Esophagus (tissue), 2 donors: ENCODE results near the gene ZNF433. TPM values are rescaled to one million over a fixed set of nuclear protein-coding genes. Genes with fewer than 3 reads are reported as not detected.
"Not testable (repeated sequence)": the region's sequence is repeated elsewhere in the genome, so short reads cannot be mapped to it uniquely, and the experiment has no call there.

Source experiments
- H3K27ac ChIP-seq, 2 donors: one replicate each; pipeline ENCODE4 v1.5.1; 2013; ENCODE audit warnings: low read depth in 2 of 2, mild to moderate bottlenecking in 2 of 2, inconsistent platforms in 1 of 2, low read length in 1 of 2, moderate library complexity in 1 of 2
- H3K27me3 ChIP-seq, 2 donors: one replicate each; pipeline ENCODE4 v1.6.1; 2013; ENCODE audit warnings: low read length in 2 of 2, control low read depth in 1 of 2, mild to moderate bottlenecking in 1 of 2; ENCODE audit not compliant: insufficient read depth in 2 of 2, control insufficient read depth in 1 of 2
- H3K36me3 ChIP-seq, 2 donors: one replicate each; pipeline ENCODE4 v1.6.1; 2013; ENCODE audit warnings: low read length in 1 of 2; ENCODE audit not compliant: control insufficient read depth in 2 of 2, insufficient read depth in 2 of 2
- H3K4me1 ChIP-seq, 2 donors: one replicate each; pipeline ENCODE4 v1.6.1; 2013; ENCODE audit warnings: low read length in 1 of 2; ENCODE audit not compliant: control insufficient read depth in 2 of 2, insufficient read depth in 2 of 2
- H3K4me3 ChIP-seq, 2 donors: one replicate each; pipeline ENCODE4 v1.5.1; 2013; ENCODE audit warnings: low read length in 2 of 2, mild to moderate bottlenecking in 2 of 2, low read depth in 1 of 2, moderate library complexity in 1 of 2
- H3K9me3 ChIP-seq, 2 donors: one replicate each; pipeline ENCODE4 v1.6.1; 2013; ENCODE audit warnings: mild to moderate bottlenecking in 2 of 2, low read depth in 1 of 2, low read length in 1 of 2, moderate library complexity in 1 of 2; ENCODE audit not compliant: control insufficient read depth in 2 of 2, insufficient read depth in 1 of 2
- WGBS, 2 donors: extraction: QIAGEN DNeasy Blood & Tissue Kit; methylation state at CpG; one replicate each; pipeline ENCODE4 v1.1.7; 2013; 5-methylcytosine and 5-hydroxymethylcytosine counted together
- polyA plus RNA-seq, 2 donors: library from polyadenylated mRNA; stranded (reverse); fragments of 200-250 nt; gene quantifications; one replicate each; pipeline ENCODE4 v1.2.3, GENCODE V29; 2013
- donor health status: healthy with polysubstance abuse.
- donor health status: Bipolar disorder and iron deficiency.

Gene ZNF433
- polyA plus RNA-seq, 2 donors = 5.0 to 7.3 TPM

DNA sequence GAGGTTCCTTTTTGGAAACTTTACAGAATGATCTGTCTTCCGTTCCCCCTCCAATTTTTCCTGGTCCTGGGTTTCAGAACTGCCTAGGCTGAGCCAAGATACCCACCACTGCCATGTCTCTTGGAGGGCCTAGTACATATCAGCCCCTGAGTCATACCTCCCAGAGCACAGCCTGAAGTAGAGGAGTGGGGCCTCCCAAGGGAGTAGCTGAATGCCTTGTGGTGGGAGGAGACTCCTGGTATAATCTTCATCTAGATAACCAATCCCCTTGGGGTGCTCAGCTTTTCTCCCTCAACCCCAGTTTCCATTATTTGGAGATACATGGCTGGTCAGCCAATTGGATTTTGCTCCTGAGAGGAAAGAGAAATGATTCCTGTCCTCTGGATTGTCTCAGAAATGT lies 40.3 kb downstream of the ZNF433 start:
- Histone ChIP-seq H3K4me1 (no peaks in the 10 kb centered on the region), H3K27ac (no peak overlapping the region), H3K36me3 (peaks cover 0 to 2% of the 10 kb centered on the region in 2 donors), H3K4me3 (no peak overlapping the region), H3K9me3 (peaks cover 0 to 3% of the 10 kb centered on the region in 2 donors), H3K27me3 (no peaks in the 10 kb centered on the region)
- 82% methylated on average over 1 of the region's 1 CpG for WGBS, 2 donors

DNA sequence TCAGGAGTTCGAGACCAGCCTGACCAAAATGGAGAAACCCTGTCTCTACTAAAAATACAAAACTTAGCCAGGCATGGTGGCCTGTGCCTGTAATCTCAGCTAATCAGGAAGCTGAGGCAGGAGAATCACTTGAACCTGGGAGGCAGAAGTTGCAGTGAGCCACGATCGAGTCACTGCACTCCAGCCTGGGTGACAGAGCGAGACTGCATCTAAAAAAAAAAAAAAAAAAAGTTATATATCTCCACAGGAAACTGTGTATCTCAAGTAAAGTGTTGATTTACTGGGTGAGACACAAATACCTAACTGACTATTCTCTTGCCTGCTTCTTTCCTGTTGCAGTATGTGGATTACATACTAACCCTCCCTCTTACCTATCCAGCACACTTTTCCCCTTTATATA lies 43.6 kb downstream of the ZNF433 start:
- H3K36me3 ChIP-seq, H3K27ac ChIP-seq, H3K4me1 ChIP-seq, H3K4me3 ChIP-seq, H3K27me3 ChIP-seq, H3K9me3 ChIP-seq: not testable (repeated sequence)
- WGBS, 2 donors = 70 to 80% methylated on average over 4 of the region's 4 CpGs

DNA sequence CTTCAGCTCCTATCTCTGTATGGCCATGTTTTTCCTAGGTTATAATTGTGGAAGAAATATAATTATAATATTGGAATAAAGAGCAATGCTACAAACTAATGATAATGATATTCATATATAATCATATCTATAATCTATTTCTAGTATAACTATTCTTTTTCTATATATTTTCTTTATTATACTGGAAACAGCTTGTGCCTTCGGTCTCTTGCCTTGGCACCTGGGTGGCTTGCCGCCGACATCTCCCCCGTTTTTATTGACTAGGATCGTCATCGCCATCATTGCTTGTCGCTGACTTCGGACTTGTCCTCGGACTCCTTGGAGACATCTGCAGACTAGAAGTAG lies 46.4 kb downstream of the ZNF433 start:
- 66 to 72% methylated on average over 9 of the region's 9 CpGs for WGBS, 2 donors
- Histone ChIP-seq H3K4me1 (no peaks in the 10 kb centered on the region), H3K27me3 (no peaks in the 10 kb centered on the region), H3K36me3 (no peaks in the 10 kb centered on the region), H3K9me3 (no peaks in the 10 kb centered on the region), H3K4me3 (peak overlapping the region in 1 of 2 donors; percentile 93), H3K27ac (no peak overlapping the region)

DNA sequence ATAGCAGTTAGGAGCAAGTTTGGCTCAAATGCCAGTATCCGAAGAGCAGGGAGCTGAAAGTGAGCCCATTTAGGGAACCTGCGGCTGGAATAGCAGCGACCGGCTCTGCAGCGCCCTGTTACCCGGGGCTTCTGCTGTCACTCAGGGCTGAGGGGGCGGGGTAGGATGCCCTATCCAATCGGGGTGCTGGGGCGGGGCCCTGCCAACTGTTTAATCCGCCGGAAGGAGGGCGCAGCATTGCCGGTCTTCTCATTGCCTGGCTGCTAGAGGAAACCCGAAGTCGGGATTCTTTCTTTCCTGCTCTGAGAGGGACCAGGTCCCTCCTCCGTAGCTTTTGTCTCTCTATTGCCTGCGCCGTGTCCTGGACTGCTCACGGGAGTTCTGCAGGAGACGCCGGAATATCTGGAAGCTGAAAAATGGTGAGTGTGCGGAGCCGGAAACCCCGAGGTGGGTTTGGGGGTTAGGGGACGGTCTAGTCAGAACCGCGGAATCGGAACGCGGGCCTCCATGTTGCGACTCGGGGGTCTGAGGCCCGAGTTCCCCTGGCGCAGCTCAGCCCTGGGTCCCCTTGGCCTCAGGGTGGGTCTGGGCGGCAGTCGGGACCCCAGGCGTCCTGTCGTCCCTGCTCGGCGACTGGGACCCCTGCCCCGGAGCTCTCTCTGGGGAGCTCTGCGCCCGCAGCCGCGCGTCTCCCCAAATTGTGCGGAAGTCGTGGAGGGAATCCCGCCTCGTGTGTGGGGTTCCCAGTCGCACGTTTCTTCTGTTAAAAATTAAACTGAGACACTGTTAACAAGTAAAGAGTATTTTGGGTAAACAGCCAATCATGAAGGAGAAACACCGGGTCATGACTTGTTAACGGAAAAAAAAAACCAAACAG lies 47.8 kb downstream of the ZNF433 start:
- H3K4me1 ChIP-seq = no peaks in the 10 kb centered on the region
- no peaks in the 10 kb centered on the region for H3K27me3 ChIP-seq
- no peaks in the 10 kb centered on the region for H3K36me3 ChIP-seq
- H3K27ac ChIP-seq = peak overlapping the region; percentile 79 to 91
- H3K4me3 ChIP-seq = peak overlapping the region; percentile 77 to 93
- WGBS, 2 donors = 0 to 1% methylated on average over 54 of the region's 54 CpGs
- peaks cover 0 to 1% of the 10 kb centered on the region in 2 donors for H3K9me3 ChIP-seq

DNA sequence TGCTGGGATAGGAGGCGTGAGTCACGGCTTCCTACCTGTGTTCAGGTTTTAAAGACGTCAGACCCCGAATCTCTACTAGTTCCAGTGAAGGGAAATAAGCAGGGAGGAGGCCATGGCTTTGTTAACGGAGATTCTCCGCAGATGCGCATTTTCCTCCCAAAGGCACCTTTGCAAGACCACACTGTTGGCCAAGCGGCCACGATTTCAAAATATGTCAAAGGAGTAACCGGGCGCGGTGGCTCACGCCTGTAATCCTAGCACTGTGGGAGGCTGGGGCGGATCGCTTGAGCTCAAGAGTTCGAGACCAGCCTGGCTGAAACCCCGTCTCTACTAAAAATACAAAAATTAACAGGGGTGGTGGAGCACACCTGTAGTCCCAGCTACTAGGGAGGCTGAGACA lies 48.7 kb downstream of the ZNF433 start:
- peaks cover 0 to 2% of the 10 kb centered on the region in 2 donors for H3K9me3 ChIP-seq
- no peaks in the 10 kb centered on the region for H3K4me1 ChIP-seq
- H3K27ac ChIP-seq = no peak overlapping the region
- H3K36me3 ChIP-seq = no peaks in the 10 kb centered on the region
- H3K27me3 ChIP-seq = no peaks in the 10 kb centered on the region
- WGBS, 2 donors = 94% methylated on average over 17 of the region's 17 CpGs
- H3K4me3 ChIP-seq = no peak overlapping the region

DNA sequence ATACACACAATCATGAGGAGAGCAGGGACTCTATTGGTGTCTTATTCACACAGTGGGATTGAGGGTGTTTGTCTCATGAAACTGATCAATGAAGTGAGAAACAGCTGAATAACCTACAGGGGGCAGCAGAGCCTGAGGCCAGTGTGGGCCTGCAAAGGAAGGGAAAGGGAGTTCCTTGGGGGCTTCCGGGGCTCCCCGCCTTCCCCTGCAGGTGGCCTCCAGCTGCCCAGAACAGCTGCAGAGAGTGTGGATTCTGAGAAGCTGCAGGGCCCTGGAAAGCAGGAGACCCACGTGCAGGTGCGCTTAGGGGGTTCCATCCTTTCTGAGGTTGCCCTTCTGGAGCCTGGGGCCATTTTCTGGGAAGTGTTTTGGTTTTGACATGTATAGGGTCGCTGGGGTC lies 50.5 kb downstream of the ZNF433 start:
- 22 to 29% methylated on average over 5 of the region's 5 CpGs for WGBS, 2 donors
- Histone ChIP-seq H3K36me3 (no peaks in the 10 kb centered on the region), H3K27ac (no peak overlapping the region), H3K27me3 (no peaks in the 10 kb centered on the region), H3K4me1 (no peaks in the 10 kb centered on the region), H3K9me3 (peaks cover 4 to 13% of the 10 kb centered on the region in 2 donors), H3K4me3 (no peak overlapping the region)

DNA sequence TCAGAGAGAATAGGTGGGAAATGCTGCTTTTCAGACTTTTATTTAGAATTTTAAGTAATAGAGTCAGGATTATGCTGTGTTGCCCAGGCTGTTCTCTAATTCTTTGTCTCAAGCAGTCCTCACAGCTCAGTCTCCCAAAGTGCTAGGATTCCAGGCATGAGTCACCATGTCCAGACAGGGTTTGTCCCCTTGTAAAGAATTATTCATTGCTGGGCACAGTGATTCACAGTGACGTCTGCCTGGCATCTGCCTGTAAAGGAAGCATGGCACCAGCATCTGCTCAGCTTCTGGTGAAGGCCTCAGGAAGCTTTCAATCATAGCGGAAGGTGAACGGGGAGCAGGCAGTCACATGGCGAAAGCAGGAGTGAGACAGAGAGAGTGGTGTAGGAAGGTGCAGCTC lies 53.0 kb downstream of the ZNF433 start:
- WGBS, 2 donors = 84% methylated on average over 4 of the region's 4 CpGs
- Histone ChIP-seq H3K27me3 (no peaks in the 10 kb centered on the region), H3K27ac (no peak overlapping the region), H3K36me3 (peaks cover 0 to 5% of the 10 kb centered on the region in 2 donors), H3K4me3 (no peak overlapping the region), H3K4me1 (no peaks in the 10 kb centered on the region), H3K9me3 (peaks cover 6 to 19% of the 10 kb centered on the region in 2 donors)

DNA sequence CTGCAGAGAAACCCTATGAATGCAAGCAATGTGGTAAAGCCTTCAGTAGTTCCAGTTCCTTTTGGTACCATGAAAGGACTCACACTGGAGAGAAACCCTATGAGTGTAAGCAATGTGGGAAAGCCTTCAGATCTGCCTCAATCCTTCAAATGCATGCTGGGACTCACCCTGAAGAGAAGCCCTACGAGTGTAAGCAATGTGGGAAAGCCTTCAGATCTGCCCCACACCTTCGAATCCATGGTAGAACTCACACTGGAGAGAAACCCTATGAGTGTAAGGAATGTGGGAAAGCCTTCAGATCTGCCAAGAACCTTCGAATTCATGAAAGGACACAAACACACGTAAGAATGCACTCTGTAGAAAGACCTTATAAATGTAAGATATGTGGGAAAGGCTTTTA lies 56.0 kb downstream of the ZNF433 start:
- H3K27me3 ChIP-seq = no peaks in the 10 kb centered on the region
- H3K4me3 ChIP-seq = no peak overlapping the region
- no peak overlapping the region for H3K27ac ChIP-seq
- no peaks in the 10 kb centered on the region for H3K4me1 ChIP-seq
- peaks cover 9 to 23% of the 10 kb centered on the region in 2 donors for H3K9me3 ChIP-seq
- 88 to 91% methylated on average over 4 of the region's 4 CpGs for WGBS, 2 donors
- peaks cover 0 to 5% of the 10 kb centered on the region in 2 donors for H3K36me3 ChIP-seq

DNA sequence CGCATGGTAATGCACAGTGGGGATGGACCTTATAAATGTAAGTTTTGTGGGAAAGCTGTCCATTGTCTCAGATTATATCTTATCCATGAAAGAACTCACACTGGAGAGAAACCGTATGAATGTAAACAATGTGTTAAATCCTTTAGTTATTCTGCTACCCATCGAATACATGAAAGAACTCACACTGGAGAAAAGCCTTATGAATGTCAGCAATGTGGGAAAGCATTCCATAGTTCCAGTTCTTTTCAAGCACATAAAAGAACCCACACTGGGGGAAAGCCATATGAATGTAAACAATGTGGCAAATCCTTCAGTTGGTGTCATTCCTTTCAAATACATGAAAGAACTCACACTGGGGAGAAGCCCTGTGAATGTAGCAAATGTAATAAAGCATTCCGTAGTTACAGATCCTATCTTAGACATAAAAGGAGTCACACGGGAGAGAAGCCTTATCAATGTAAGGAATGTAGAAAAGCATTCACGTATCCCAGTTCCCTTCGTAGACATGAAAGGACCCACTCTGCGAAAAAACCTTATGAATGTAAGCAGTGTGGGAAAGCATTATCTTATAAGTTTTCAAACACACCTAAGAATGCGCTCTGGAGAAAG lies 56.9 kb downstream of the ZNF433 start:
- WGBS, 2 donors = 95 to 96% methylated on average over 9 of the region's 9 CpGs
- Histone ChIP-seq H3K27ac (no peak overlapping the region), H3K9me3 (peaks cover 9 to 23% of the 10 kb centered on the region in 2 donors), H3K4me1 (no peaks in the 10 kb centered on the region), H3K36me3 (peaks cover 0 to 5% of the 10 kb centered on the region in 2 donors), H3K4me3 (no peak overlapping the region), H3K27me3 (no peaks in the 10 kb centered on the region)
